NCI-H1436 (cell line): ENCODE data around the gene P4HB.

Source experiments
- DNase-seq: peaks from one replicate; lab custom pipeline; 2025; lab: John Stamatoyannopoulos, UW

Gene P4HB

GRCh38 chr17:81831563-81831956 lies 28.8 kb downstream of the P4HB start:
- no peak for DNase-seq

GRCh38 chr17:81829858-81830257 lies 30.5 kb downstream of the P4HB start:
- no peak for DNase-seq

GRCh38 chr17:81828656-81829055 lies 31.7 kb downstream of the P4HB start:
- DNase-seq, result no peak

GRCh38 chr17:81825841-81826466 lies 34.4 kb downstream of the P4HB start:
- DNase-seq, result peak; percentile 24

GRCh38 chr17:81824595-81824994 lies 35.7 kb downstream of the P4HB start:
- no peak for DNase-seq

GRCh38 chr17:81823820-81824550 lies 36.4 kb downstream of the P4HB start:
- no peak for DNase-seq

- DNase-seq, result no peak
These were observed 37.1 kb downstream of the P4HB start for GRCh38 chr17:81822996-81823819.

- DNase-seq, result no peak
These were observed 38.1 kb downstream of the P4HB start for GRCh38 chr17:81822312-81822637.

- DNase-seq, result peak; percentile 90
These were observed 38.6 kb downstream of the P4HB start for GRCh38 chr17:81821603-81822311.

GRCh38 chr17:81821147-81821546 lies 39.2 kb downstream of the P4HB start:
- DNase-seq, result no peak

- no peak for DNase-seq
These were observed 40.6 kb downstream of the P4HB start for GRCh38 chr17:81819708-81820107.

GRCh38 chr17:81817758-81818147 lies 42.6 kb downstream of the P4HB start:
- DNase-seq, result no peak

GRCh38 chr17:81815646-81815986 lies 44.7 kb downstream of the P4HB start:
- DNase-seq, result no peak

- peak; percentile 94 for DNase-seq
These were observed 45.3 kb downstream of the P4HB start for GRCh38 chr17:81814748-81815645.

- no peak for DNase-seq
These were observed 46.3 kb downstream of the P4HB start for GRCh38 chr17:81813861-81814683.

GRCh38 chr17:81813371-81813684 lies 47.0 kb downstream of the P4HB start:
- DNase-seq, result no peak

- DNase-seq, result no peak
These were observed 47.6 kb downstream of the P4HB start for GRCh38 chr17:81812571-81813370.

- DNase-seq, result no peak
These were observed 48.4 kb downstream of the P4HB start for GRCh38 chr17:81811705-81812570.
